B cell (primary cell): Measurements from ENCODE around the gene XRRA1.

Source experiments
- EZH2 ChIP-seq: IDR thresholded peaks from 2 replicates; pipeline ENCODE4 v1.6.1; 2012; ENCODE audit warnings: borderline replicate concordance, low read depth, mild to moderate bottlenecking, moderate library complexity, low read length; ENCODE audit not compliant: insufficient read depth, poor library complexity, severe bottlenecking
- TF ChIP-seq, protein P1 (sequence below): fragments of 200-600 bp; IDR thresholded peaks from one replicate; pipeline ENCODE4 v1.8.0; 2022; ENCODE audit warnings: antibody characterized with exemption, mild to moderate bottlenecking

DNA sequence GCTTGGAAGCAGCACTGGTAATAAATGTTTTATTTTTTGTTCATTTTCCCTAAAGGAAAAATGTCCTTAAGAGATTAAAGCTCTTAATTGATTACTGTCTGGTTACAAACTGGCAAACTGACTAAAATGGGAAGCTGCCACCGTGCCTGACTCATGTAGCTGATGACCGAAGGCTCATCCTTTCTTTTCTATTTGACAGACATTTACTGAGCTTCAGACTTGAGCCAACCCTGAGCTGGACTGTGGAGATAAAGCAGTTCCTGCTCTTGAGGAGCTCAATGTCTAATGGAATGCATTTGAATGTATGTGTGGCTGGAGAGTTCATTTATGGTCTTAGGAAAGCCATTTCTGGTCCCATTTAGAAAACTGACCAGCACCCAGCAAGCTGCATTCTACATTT is 108.9 kb downstream of the XRRA1 start:
- TF ChIP-seq EZH2: no peak
- TF ChIP-seq, protein P1, sequence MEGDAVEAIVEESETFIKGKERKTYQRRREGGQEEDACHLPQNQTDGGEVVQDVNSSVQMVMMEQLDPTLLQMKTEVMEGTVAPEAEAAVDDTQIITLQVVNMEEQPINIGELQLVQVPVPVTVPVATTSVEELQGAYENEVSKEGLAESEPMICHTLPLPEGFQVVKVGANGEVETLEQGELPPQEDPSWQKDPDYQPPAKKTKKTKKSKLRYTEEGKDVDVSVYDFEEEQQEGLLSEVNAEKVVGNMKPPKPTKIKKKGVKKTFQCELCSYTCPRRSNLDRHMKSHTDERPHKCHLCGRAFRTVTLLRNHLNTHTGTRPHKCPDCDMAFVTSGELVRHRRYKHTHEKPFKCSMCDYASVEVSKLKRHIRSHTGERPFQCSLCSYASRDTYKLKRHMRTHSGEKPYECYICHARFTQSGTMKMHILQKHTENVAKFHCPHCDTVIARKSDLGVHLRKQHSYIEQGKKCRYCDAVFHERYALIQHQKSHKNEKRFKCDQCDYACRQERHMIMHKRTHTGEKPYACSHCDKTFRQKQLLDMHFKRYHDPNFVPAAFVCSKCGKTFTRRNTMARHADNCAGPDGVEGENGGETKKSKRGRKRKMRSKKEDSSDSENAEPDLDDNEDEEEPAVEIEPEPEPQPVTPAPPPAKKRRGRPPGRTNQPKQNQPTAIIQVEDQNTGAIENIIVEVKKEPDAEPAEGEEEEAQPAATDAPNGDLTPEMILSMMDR: no peak
